Measurements from ENCODE around the gene CXXC1.
"Not testable (repeated sequence)": the region's sequence is repeated elsewhere in the genome, so short reads cannot be mapped to it uniquely, and the experiment has no call there.

Gene CXXC1

GRCh38 chr18:50287441-50288347, at the start of gene CXXC1:
CXXC1 (minus strand) TSS chr18:50287692; CDS start chr18:50287589, 103 bp downstream.
- peak; percentile 98 for DNase-seq
- H3K27ac Mint-ChIP-seq = peak within 1 kb of the TSS; percentile 92
- no peaks in the 10 kb centered on the region for H3K27me3 Mint-ChIP-seq
- H3K4me3 Mint-ChIP-seq = peak within 1 kb of the TSS; percentile 94
- peaks cover 34 to 45% of the 10 kb centered on the region in 2 donors for H3K36me3 Mint-ChIP-seq
- H3K9me3 Mint-ChIP-seq = no peaks in the 10 kb centered on the region
- ATAC-seq (replicated peaks) = peak; percentile 93
- peaks cover 30 to 39% of the 10 kb centered on the region in 2 donors for H3K4me1 Mint-ChIP-seq

DNA sequence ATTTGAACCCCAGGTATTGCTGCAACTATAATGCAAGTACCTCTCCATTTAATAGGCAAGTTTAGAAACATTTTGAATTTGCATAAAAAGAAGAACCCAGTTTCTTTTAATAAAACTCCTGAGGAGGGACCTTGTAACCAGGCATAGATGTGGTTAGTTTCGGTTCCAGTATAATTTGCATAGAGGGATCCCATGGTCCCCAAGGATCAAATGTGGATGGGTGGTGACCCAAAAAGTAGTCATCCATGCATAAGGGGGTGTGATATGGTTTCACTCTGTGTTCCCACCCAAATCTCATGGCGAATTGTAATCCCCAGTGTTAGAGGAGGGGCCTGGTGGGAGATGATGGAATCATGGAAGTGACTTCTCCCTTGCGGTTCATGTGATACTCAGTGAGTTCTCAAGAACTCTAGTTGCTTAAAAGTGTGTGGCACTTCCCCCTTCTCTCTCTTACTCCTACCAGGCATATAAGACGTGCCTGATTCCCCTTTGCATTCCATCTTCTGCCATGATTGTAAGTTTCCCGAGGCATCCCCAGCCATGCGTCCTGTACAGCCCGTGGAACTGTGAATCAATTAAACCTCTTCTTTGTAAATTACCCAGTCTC, 47.2 kb upstream of the CXXC1 start:
- H3K27me3 Mint-ChIP-seq = no peaks in the 10 kb centered on the region

DNA sequence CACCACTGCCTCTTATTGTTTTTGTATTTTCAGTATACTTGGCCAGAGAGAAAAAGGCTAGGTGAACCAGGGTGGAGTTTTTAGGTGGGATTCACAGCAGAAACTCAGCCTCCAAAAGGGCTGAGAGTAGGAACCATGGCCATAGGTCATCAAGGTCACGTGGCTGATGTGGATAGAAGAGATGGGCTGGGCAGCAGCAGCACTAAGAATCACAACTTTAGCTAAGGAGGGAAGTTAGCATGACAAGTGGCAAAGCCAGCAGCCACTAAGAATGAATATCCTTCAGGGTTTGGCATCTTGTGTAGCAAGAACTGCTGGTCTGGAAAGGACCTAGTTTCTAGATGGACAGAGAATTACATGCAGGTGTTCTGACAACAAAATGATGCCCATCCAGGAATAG, 44.2 kb upstream of the CXXC1 start:
- no peak for DNase-seq

More for the DNA sequence above, 47.2 kb upstream of the CXXC1 start:
- DNase-seq = peak; percentile 56
- Mint-ChIP-seq H3K27ac (peak overlapping the region; percentile 76), H3K9me3 (no peaks in the 10 kb centered on the region), H3K4me1 (peaks cover 51 to 81% of the 10 kb centered on the region in 2 donors), H3K36me3 (peaks cover 0 to 2% of the 10 kb centered on the region in 2 donors), H3K4me3 (peak overlapping the region; percentile 7 to 40)
- peak; percentile 87 to 89 for ATAC-seq (replicated peaks)

GRCh38 chr18:50330176-50330575, 42.7 kb upstream of the CXXC1 start:
- Mint-ChIP-seq H3K27ac (no peak overlapping the region), H3K4me3 (no peak overlapping the region), H3K4me1 (peaks cover 30 to 45% of the 10 kb centered on the region in 2 donors), H3K27me3 (peaks cover 0 to 7% of the 10 kb centered on the region in 2 donors), H3K9me3 (no peaks in the 10 kb centered on the region), H3K36me3 (peaks cover 0 to 2% of the 10 kb centered on the region in 2 donors)
- no peak for DNase-seq
- no peak for ATAC-seq (replicated peaks)

More for the DNA sequence above, 44.2 kb upstream of the CXXC1 start:
- no peaks in the 10 kb centered on the region for H3K9me3 Mint-ChIP-seq
- no peak for ATAC-seq (replicated peaks)
- H3K27ac Mint-ChIP-seq = no peak overlapping the region
- H3K4me3 Mint-ChIP-seq = no peak overlapping the region
- H3K27me3 Mint-ChIP-seq = peaks cover 0 to 3% of the 10 kb centered on the region in 2 donors
- peaks cover 37 to 54% of the 10 kb centered on the region in 2 donors for H3K4me1 Mint-ChIP-seq
- H3K36me3 Mint-ChIP-seq = peaks cover 0 to 2% of the 10 kb centered on the region in 2 donors

DNA sequence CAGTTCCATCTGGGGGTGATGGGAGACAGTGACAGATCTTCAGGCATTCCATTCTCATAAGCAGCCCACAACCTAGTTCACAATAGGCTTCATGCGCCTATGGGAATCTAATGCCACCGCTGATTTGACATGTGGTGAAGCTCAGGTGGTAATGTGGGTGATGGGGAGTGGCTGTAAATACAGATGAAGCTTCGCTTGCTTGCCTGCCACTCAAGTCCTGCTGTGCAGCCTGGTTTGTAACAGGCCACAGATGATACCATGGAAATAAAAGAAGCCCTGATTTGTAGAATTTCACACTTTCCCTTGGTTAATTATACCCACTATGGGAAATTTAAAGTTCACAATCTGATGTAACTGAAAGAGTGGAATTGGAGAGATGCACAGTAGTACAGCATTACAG, 40.5 kb upstream of the CXXC1 start:
- ATAC-seq (replicated peaks) (no peak), DNase-seq (no peak)
- Mint-ChIP-seq H3K4me1 (peaks cover 17 to 34% of the 10 kb centered on the region in 2 donors), H3K27me3 (peaks cover 0 to 11% of the 10 kb centered on the region in 2 donors), H3K9me3 (no peaks in the 10 kb centered on the region), H3K27ac (no peak overlapping the region), H3K4me3 (no peak overlapping the region), H3K36me3 (peaks cover 0 to 2% of the 10 kb centered on the region in 2 donors)

GRCh38 chr18:50320719-50321118, 33.2 kb upstream of the CXXC1 start:
- ATAC-seq (replicated peaks) (peak; percentile 31 to 55), DNase-seq (no peak)
- H3K36me3 Mint-ChIP-seq = no peaks in the 10 kb centered on the region
- H3K9me3 Mint-ChIP-seq = no peaks in the 10 kb centered on the region
- H3K27ac Mint-ChIP-seq = no peak overlapping the region
- H3K4me3 Mint-ChIP-seq = peak overlapping the region; percentile 60 to 72
- peaks cover 13 to 31% of the 10 kb centered on the region in 2 donors for H3K4me1 Mint-ChIP-seq
- H3K27me3 Mint-ChIP-seq = peaks cover 5 to 6% of the 10 kb centered on the region in 2 donors

GRCh38 chr18:50315100-50315871, 27.8 kb upstream of the CXXC1 start:
- peak overlapping the region; percentile 51 for H3K27ac Mint-ChIP-seq
- ATAC-seq (replicated peaks) = peak; percentile 71 to 75
- no peak for DNase-seq
- H3K4me3 Mint-ChIP-seq = peak overlapping the region; percentile 2 to 21
- peaks cover 31 to 57% of the 10 kb centered on the region in 2 donors for H3K4me1 Mint-ChIP-seq
- no peaks in the 10 kb centered on the region for H3K36me3 Mint-ChIP-seq
- H3K9me3 Mint-ChIP-seq = peaks cover 0 to 3% of the 10 kb centered on the region in 2 donors
- H3K27me3 Mint-ChIP-seq = no peaks in the 10 kb centered on the region

DNA sequence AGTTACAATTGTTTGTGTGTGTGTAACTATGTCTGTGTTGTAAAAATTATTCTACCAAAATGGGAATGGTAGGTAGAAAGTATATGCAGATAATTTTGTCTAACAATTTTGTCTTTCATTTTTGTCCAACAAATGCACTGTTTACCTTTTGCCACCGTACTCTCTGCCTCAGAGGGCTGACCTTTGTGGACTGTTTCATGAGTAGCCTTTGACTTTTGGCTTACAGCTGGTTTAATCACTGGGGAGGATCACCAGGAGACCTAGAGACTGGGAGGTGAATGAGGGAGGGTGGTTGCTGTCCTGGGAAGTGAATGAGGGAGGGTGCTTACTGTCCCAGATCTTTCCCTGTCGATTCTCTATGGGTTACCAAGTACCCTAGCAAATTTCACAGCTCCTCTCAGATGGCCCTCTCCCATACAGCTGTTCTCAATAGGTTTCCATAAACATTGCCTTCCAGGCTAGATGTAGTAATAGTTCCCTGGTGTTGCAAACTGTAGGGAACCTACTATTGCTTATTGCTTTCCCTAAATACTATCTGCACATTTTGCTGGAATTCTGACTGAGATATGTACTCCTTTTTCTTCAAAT, 26.5 kb upstream of the CXXC1 start:
- peaks cover 35 to 64% of the 10 kb centered on the region in 2 donors for H3K4me1 Mint-ChIP-seq
- DNase-seq (no peak), ATAC-seq (replicated peaks) (no peak)
- no peaks in the 10 kb centered on the region for H3K27me3 Mint-ChIP-seq
- H3K9me3 Mint-ChIP-seq = peaks cover 0 to 3% of the 10 kb centered on the region in 2 donors
- H3K27ac Mint-ChIP-seq = peak overlapping the region; percentile 72
- peak overlapping the region in 1 of 2 donors; percentile 20 for H3K4me3 Mint-ChIP-seq
- H3K36me3 Mint-ChIP-seq = no peaks in the 10 kb centered on the region

GRCh38 chr18:50313031-50313607, 25.6 kb upstream of the CXXC1 start:
- H3K9me3 Mint-ChIP-seq = peaks cover 0 to 3% of the 10 kb centered on the region in 2 donors
- peaks cover 38 to 73% of the 10 kb centered on the region in 2 donors for H3K4me1 Mint-ChIP-seq
- peak overlapping the region; percentile 97 for H3K27ac Mint-ChIP-seq
- peak; percentile 39 for DNase-seq
- H3K36me3 Mint-ChIP-seq = no peaks in the 10 kb centered on the region
- peak; percentile 72 to 76 for ATAC-seq (replicated peaks)
- H3K4me3 Mint-ChIP-seq = peak overlapping the region; percentile 32 to 60
- H3K27me3 Mint-ChIP-seq = no peaks in the 10 kb centered on the region

GRCh38 chr18:50312296-50313030, 25.0 kb upstream of the CXXC1 start:
- Mint-ChIP-seq H3K9me3 (peaks cover 0 to 3% of the 10 kb centered on the region in 2 donors), H3K36me3 (no peaks in the 10 kb centered on the region), H3K27ac (peak overlapping the region; percentile 95), H3K27me3 (no peaks in the 10 kb centered on the region), H3K4me3 (peak overlapping the region; percentile 61 to 65), H3K4me1 (peaks cover 39 to 79% of the 10 kb centered on the region in 2 donors)
- peak; percentile 84 to 86 for ATAC-seq (replicated peaks)
- DNase-seq = peak; percentile 53

GRCh38 chr18:50311650-50312049, 24.2 kb upstream of the CXXC1 start:
- Mint-ChIP-seq H3K36me3 (no peaks in the 10 kb centered on the region), H3K27me3 (no peaks in the 10 kb centered on the region), H3K27ac (peak overlapping the region; percentile 95), H3K9me3 (peaks cover 0 to 3% of the 10 kb centered on the region in 2 donors), H3K4me1 (peaks cover 43 to 81% of the 10 kb centered on the region in 2 donors), H3K4me3 (no peak overlapping the region)
- DNase-seq (no peak), ATAC-seq (replicated peaks) (no peak)

DNA sequence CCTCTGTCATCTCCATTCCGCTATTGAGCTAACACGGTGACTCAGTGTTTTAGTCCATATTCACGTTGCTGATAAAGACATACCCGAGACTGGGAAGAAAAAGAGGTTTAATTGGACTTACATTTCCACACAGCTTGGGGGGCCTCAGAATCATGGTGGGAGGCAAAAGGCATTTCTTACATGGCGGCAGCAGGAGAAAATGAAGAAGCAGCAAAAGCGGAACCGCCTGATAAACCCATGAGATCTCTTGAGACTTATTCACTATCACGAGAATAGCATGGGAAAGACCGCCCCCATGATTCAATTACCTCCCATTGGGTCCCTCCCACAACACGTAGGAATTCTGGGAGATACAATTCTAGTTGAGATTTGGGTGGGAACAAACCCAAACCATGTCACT, 22.6 kb upstream of the CXXC1 start:
- no peak for ATAC-seq (replicated peaks)
- H3K4me3 Mint-ChIP-seq = no peak overlapping the region
- no peak for DNase-seq
- H3K36me3 Mint-ChIP-seq = no peaks in the 10 kb centered on the region
- H3K4me1 Mint-ChIP-seq = peaks cover 39 to 72% of the 10 kb centered on the region in 2 donors
- no peak overlapping the region for H3K27ac Mint-ChIP-seq
- H3K9me3 Mint-ChIP-seq = peaks cover 0 to 5% of the 10 kb centered on the region in 2 donors
- no peaks in the 10 kb centered on the region for H3K27me3 Mint-ChIP-seq

DNA sequence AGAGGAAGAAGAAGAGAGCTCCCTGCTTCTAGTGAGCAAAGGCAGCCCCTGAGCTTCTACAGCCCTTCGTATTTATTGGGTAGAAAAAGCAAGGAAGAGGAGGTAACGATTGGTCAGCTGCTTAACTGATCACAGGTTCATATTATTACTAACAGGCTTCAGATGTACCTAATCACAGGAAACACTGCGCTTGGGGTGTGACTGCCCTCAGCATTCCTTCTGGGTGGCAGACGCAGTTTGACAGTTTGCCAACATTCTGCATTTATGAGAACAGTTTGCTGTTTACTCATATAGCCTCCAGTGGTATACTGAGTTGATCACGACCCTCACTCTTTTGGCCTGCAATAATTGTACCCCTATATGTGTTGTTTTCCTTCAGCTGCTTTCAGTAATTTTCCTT, 21.4 kb upstream of the CXXC1 start:
- H3K27me3 Mint-ChIP-seq; H3K27ac Mint-ChIP-seq; H3K36me3 Mint-ChIP-seq; H3K4me3 Mint-ChIP-seq; DNase-seq; H3K9me3 Mint-ChIP-seq; ATAC-seq (replicated peaks): not testable (repeated sequence)
- H3K4me1 Mint-ChIP-seq = peaks cover 31 to 59% of the 10 kb centered on the region in 2 donors
